T-helper 1 cell treated with Interleukin-12 subunit alpha and Interleukin-12 subunit beta and Interleukin-4 antibody, amounts not matched to agents 30 μg/mL and 1 μg/mL, for 36 hours (primary cell): ENCODE measurements around the gene MYH7B.

Experiments used
- H3K27ac Mint-ChIP-seq: one replicate; pipeline ENCODE4 v1.8.0; 2021; ENCODE audit warnings: mild to moderate bottlenecking, mixed read lengths
- H3K27me3 Mint-ChIP-seq: one replicate; pipeline ENCODE4 v1.8.0; 2021; ENCODE audit warnings: low read depth, mixed read lengths
- H3K36me3 Mint-ChIP-seq: one replicate; pipeline ENCODE4 v1.8.0; 2021; ENCODE audit warnings: low read depth, mixed read lengths
- H3K4me1 Mint-ChIP-seq: one replicate; pipeline ENCODE4 v1.8.0; 2021; ENCODE audit warnings: low read depth, mixed read lengths
- H3K4me3 Mint-ChIP-seq: one replicate; pipeline ENCODE4 v1.8.0; 2021; ENCODE audit warnings: mild to moderate bottlenecking, moderate library complexity, mixed read lengths
- H3K9me3 Mint-ChIP-seq: one replicate; pipeline ENCODE4 v1.8.0; 2021; ENCODE audit warnings: mixed read lengths

Gene MYH7B

DNA sequence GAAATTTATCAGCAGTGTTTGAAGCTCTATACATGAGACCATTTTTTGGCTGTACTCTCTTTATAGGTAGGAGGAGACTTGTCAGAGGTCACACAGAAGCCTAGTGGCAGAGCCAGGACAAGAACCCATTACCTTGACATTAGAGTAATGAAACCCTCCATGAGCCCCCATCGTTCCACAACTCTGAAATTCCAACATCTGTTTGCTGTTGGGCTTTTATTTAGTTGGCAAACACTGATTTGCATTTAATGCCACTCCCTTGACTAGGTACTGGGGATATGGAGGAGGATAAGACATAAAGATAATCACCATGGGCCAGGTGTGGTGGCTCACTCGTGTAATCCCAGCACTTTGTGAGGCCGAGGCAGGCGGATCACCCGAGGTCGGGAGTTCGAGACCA lies 1.7 kb upstream of the MYH7B start:
- H3K27ac Mint-ChIP-seq = no peak overlapping the region

DNA sequence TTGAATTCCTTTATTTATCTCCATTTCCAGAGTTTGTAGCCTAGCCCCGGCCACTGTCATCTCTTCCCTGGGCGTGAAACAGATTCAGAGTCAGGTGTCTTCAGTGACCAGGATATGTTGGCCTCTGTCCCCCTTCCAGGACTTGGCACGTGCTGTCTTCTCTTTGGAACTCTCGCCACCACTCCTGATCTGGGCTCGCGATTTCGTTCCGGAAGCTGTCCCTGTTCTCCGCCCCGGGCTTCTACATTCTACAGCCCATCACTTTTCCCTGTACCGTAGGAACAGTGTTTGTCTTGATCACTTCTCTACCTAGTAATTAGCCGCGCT lies 801 bp upstream of the MYH7B start:
- Mint-ChIP-seq H3K4me3 (peak overlapping the region; percentile 97), H3K27ac (peak overlapping the region; percentile 94), H3K36me3 (peaks cover 8% of the 10 kb centered on the region), H3K4me1 (peaks cover 12% of the 10 kb centered on the region), H3K27me3 (no peaks in the 10 kb centered on the region), H3K9me3 (no peaks in the 10 kb centered on the region)

More for the DNA sequence above, 1.7 kb upstream of the MYH7B start:
- Mint-ChIP-seq H3K36me3 (peaks cover 15% of the 10 kb centered on the region), H3K27me3 (no peaks in the 10 kb centered on the region), H3K4me1 (peaks cover 12% of the 10 kb centered on the region), H3K4me3 (peak overlapping the region; percentile 29), H3K9me3 (no peaks in the 10 kb centered on the region)

- Mint-ChIP-seq H3K4me3 (peak overlapping the region; percentile 97), H3K9me3 (no peaks in the 10 kb centered on the region), H3K27ac (peak overlapping the region; percentile 94)
These were observed 382 bp downstream of the MYH7B start for GRCh38 chr20:34956041-34956458.

GRCh38 chr20:34956751-34957472 lies 1.2 kb downstream of the MYH7B start:
- no peak overlapping the region for H3K4me3 Mint-ChIP-seq
- H3K36me3 Mint-ChIP-seq = peaks cover 3% of the 10 kb centered on the region
- H3K27me3 Mint-ChIP-seq = no peaks in the 10 kb centered on the region
- no peaks in the 10 kb centered on the region for H3K9me3 Mint-ChIP-seq
- H3K27ac Mint-ChIP-seq = no peak overlapping the region
- peaks cover 12% of the 10 kb centered on the region for H3K4me1 Mint-ChIP-seq

More at GRCh38 chr20:34956041-34956458, 382 bp downstream of the MYH7B start:
- H3K27me3 Mint-ChIP-seq = no peaks in the 10 kb centered on the region
- peaks cover 3% of the 10 kb centered on the region for H3K36me3 Mint-ChIP-seq
- peaks cover 12% of the 10 kb centered on the region for H3K4me1 Mint-ChIP-seq

DNA sequence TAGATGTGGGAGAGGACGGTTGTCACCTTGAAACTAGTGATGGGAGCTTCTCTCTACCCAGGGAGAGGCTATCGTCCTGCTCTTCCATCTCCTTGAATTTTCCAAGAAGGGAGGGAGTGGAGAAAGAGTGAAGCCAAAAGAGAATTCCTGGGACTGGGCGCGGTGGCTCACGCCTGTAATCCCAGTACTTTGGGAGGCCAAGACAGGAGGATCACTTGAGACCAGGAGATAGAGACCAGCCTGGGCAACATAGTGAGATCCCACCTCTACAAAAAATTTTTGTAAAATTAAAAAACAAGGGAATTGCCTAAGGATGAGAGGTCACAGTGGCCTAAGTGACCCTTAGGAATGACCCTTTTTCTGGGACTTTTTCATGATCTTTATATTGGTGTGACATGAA lies 8.8 kb downstream of the MYH7B start:
- H3K4me3 Mint-ChIP-seq = no peak overlapping the region

DNA sequence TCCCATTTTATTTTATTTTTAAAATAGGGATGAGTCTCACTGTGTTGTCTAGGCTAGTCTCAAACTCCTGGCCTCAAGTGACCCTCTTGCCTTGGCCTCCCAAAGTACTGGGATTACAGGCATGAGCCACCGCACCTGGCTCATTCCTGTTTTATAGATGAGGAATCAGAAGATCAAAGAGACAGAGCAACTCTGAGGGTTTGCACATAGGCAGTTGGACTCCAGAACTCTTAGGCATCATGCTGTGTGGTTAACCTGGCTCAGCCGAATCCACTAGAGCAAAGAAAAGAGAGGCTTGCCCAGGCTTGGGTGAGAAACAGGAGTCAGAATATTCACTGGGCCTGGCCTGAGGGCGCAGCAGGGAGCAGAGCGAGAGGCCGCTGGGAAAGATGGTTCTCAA lies 9.4 kb downstream of the MYH7B start:
- H3K27ac Mint-ChIP-seq = no peak overlapping the region

More for the DNA sequence above, 8.8 kb downstream of the MYH7B start:
- H3K36me3 Mint-ChIP-seq = no peaks in the 10 kb centered on the region
- no peak overlapping the region for H3K27ac Mint-ChIP-seq
- peaks cover 8% of the 10 kb centered on the region for H3K27me3 Mint-ChIP-seq
- H3K9me3 Mint-ChIP-seq = no peaks in the 10 kb centered on the region
- H3K4me1 Mint-ChIP-seq = no peaks in the 10 kb centered on the region

DNA sequence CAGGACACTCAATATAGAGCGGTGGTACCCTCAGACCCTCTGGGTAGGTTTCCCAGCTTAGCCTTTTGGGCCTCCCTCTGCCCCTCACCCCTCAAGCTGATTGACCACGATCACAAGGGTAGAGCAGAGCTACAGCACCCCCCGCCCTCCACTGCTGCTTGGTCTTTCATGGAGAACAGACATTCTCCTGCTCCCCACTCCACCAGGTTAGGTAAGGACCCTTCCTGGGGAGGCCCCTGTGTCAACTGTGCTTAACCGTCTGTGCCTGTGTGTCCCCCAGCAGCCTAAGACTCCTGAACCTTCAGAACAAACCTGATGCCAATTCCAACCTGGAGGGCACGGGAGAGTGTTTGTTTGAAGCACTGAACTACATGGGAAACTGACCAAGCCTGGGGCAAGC lies 11.8 kb downstream of the MYH7B start:
- Mint-ChIP-seq H3K27ac (no peak overlapping the region), H3K4me3 (no peak overlapping the region), H3K4me1 (no peaks in the 10 kb centered on the region), H3K36me3 (no peaks in the 10 kb centered on the region), H3K9me3 (no peaks in the 10 kb centered on the region), H3K27me3 (peaks cover 8% of the 10 kb centered on the region)

More for the DNA sequence above, 9.4 kb downstream of the MYH7B start:
- Mint-ChIP-seq H3K27me3 (peaks cover 8% of the 10 kb centered on the region), H3K4me3 (no peak overlapping the region), H3K4me1 (no peaks in the 10 kb centered on the region), H3K36me3 (no peaks in the 10 kb centered on the region), H3K9me3 (no peaks in the 10 kb centered on the region)

DNA sequence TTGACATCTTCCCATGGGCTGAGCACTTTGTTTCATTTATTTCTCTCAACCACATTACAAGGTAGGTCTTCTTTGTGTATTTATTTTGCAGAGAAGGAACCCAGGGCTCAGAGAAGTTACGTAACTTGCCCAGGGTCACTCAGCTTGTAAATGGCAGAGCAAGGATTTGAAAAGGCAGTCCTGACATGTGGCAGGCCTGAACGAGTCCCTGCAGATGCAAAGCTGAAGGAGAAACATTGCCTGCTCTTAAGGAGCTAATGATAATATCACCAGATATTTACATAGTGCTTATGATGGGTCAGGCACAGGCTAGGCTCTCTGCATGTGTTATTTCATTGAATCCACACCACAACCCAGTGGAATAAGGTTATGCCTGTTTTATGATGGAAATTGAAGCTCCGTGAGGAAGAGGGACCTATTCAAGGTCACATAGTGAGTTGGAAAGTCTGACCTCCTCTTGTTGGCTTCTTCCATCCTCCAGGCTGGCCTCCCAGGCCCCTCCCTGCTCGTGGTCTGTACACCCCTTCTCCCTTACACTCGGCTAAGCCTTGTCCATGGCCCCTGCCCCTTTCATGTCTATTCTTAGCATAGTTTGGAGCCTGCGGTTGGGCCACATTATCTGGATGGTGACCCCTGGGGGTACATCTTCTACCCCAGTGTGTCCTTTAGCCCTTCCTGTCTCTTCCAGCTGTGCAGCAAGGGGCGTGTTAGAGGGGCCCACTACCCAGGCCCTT lies 12.5 kb downstream of the MYH7B start:
- no peak overlapping the region for H3K27ac Mint-ChIP-seq
- H3K4me1 Mint-ChIP-seq = no peaks in the 10 kb centered on the region
- no peak overlapping the region for H3K4me3 Mint-ChIP-seq
- no peaks in the 10 kb centered on the region for H3K36me3 Mint-ChIP-seq
- H3K9me3 Mint-ChIP-seq = no peaks in the 10 kb centered on the region
- peaks cover 8% of the 10 kb centered on the region for H3K27me3 Mint-ChIP-seq

- no peak overlapping the region for H3K4me3 Mint-ChIP-seq
- H3K27me3 Mint-ChIP-seq = peaks cover 3% of the 10 kb centered on the region
- H3K9me3 Mint-ChIP-seq = no peaks in the 10 kb centered on the region
- no peaks in the 10 kb centered on the region for H3K36me3 Mint-ChIP-seq
- H3K4me1 Mint-ChIP-seq = no peaks in the 10 kb centered on the region
- no peak overlapping the region for H3K27ac Mint-ChIP-seq
These were observed 14.6 kb downstream of the MYH7B start for GRCh38 chr20:34970193-34970840.

- no peaks in the 10 kb centered on the region for H3K9me3 Mint-ChIP-seq
- no peak overlapping the region for H3K4me3 Mint-ChIP-seq
- H3K27ac Mint-ChIP-seq = no peak overlapping the region
- H3K4me1 Mint-ChIP-seq = no peaks in the 10 kb centered on the region
- H3K36me3 Mint-ChIP-seq = no peaks in the 10 kb centered on the region
- H3K27me3 Mint-ChIP-seq = peaks cover 3% of the 10 kb centered on the region
These were observed 15.3 kb downstream of the MYH7B start for GRCh38 chr20:34970846-34971560.

DNA sequence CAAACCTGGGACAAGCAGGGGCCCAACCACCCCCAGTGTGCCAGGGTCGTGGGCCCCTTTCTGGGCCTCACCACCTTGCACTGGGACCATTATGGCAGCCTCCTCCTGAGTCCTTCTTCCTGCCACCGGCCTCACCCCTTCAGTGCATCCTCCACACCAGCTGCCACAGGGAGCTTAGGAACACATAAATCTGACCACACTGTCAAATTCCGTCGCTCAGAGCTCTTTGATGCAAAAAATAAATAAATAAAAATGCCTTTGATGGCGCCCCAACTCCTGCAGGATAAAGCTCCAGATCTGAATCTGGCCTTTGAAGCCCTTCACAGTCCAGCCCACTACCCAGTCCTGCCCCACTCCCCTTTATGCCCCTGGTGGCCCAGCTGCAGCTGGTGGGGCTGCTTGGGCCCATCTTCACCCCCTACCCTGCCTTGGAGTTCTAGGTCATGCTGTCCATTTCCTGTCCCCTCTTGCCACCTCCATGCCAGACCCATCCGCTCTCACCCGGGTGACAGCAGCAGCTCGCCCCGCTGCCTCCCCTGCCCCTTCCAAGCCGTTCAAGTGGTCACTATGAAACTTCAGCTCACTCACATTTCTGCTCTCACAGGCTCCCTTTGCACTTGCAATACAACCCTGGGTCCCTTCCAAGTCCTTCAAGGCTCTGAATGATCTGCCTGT lies 16.0 kb downstream of the MYH7B start:
- no peak overlapping the region for H3K4me3 Mint-ChIP-seq
- no peaks in the 10 kb centered on the region for H3K4me1 Mint-ChIP-seq
- H3K27ac Mint-ChIP-seq = no peak overlapping the region
- no peaks in the 10 kb centered on the region for H3K36me3 Mint-ChIP-seq
- peaks cover 3% of the 10 kb centered on the region for H3K27me3 Mint-ChIP-seq
- H3K9me3 Mint-ChIP-seq = no peaks in the 10 kb centered on the region

GRCh38 chr20:34974246-34974645 lies 18.6 kb downstream of the MYH7B start:
- Mint-ChIP-seq H3K27me3 (peaks cover 3% of the 10 kb centered on the region), H3K27ac (no peak overlapping the region), H3K9me3 (no peaks in the 10 kb centered on the region), H3K4me3 (no peak overlapping the region), H3K4me1 (no peaks in the 10 kb centered on the region), H3K36me3 (no peaks in the 10 kb centered on the region)

DNA sequence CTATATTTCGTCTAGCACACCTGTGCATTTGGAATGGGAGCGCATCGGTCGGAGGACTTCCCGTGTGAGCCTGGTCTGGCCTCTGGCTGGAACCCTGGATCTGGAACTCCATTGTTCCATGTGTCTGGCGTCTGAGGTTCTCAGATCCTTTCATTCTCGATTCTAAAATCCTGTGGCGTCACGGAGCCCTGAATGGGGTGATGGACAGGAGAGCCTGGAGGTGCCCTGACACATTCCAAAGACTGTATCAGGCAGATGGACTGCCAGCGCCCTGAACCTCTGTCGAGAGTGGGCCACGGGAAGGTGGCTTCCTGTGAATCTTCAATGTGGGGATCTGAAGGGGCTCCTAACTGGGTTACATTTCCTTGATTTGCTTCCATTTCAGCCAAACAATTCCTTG lies 20.6 kb downstream of the MYH7B start:
- H3K4me1 Mint-ChIP-seq = no peaks in the 10 kb centered on the region
- H3K27ac Mint-ChIP-seq = no peak overlapping the region
- no peaks in the 10 kb centered on the region for H3K36me3 Mint-ChIP-seq
- H3K9me3 Mint-ChIP-seq = no peaks in the 10 kb centered on the region
- H3K4me3 Mint-ChIP-seq = no peak overlapping the region
- H3K27me3 Mint-ChIP-seq = peaks cover 3% of the 10 kb centered on the region
